Measurements from ENCODE around the gene DBN1.
"Not testable (repeated sequence)": the region's sequence is repeated elsewhere in the genome, so short reads cannot be mapped to it uniquely, and the experiment has no call there.

The DBN1 gene

GRCh38 chr5:177490992-177491391 is 17.6 kb upstream of the DBN1 start:
- no peak for DNase-seq

GRCh38 chr5:177490311-177490991 is 17.0 kb upstream of the DBN1 start:
- no peak for DNase-seq

DNA sequence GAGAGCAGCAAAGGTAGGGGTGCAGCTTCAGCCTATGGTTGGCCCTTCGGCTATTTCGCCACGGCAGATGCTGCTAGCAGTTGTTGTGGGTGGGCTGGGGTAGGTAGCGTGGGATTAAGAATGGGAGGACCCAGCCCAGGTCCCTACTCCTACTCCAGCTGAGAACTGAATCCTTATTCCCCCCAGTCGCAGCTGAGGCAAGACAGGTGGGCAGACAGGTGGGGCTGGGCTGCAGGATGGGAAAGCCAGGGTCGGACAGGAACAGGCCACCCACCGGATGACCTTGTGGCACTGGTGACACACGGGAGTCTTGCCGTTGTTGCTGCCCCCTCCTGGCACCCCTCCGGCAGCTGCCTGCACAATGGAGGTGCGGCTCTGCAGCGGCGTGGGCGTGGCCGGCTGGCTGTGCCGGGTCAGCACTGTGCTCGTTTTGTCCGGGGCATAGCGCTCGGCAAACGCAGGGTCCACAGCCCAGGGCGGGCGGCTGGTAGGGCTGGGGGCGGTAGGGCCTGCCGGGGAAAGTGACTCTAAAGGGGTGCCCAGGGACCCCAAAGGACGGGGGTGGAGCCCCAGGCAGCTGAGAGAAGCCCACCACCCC is 15.8 kb upstream of the DBN1 start:
- DNase-seq: no peak

DNA sequence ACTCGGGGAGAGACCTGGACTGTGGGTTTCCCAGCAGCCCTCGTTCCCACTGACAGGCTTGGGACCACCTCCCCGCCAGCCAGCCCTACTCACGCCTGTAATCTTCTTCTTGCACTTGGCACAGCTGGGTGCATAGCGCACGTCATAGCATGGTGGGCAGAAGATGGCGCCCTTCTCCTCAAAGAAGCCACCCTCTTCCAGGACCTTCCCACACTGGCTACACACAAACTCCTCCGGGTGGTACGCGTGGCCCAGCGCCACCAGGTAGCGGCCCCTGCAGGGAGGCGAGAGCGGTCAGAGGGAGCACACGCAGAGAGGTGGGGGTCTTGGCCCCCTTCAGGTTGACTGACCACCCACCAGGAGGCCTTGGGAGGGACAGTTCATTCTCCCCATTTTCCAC is 14.5 kb upstream of the DBN1 start:
- no peak for DNase-seq

DNA sequence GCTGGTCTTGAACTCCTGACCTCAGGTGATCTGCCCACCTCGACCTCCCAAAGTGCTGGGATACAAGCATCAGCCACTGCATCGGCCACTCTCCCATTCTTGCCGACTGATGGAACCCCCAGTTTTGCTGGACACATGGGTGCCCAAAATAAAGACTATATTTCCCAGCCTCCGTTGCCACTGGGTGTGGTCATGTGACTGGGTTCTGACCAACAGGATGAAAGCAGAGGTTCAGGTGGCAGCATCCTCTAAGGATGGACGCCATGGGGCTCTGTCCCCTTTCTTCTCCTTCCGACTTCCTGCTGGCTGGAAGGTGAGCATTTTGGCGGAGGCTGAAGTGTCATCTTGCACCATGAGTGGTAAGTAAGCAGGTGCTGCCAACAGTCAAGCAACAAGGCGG is 13.7 kb upstream of the DBN1 start:
- no peak for DNase-seq

- no peak for DNase-seq
These were observed 12.8 kb upstream of the DBN1 start for GRCh38 chr5:177486256-177486655.

GRCh38 chr5:177485753-177486152 is 12.3 kb upstream of the DBN1 start:
- DNase-seq: not testable (repeated sequence)

GRCh38 chr5:177484902-177485549 is 11.6 kb upstream of the DBN1 start:
- no peak for DNase-seq

DNA sequence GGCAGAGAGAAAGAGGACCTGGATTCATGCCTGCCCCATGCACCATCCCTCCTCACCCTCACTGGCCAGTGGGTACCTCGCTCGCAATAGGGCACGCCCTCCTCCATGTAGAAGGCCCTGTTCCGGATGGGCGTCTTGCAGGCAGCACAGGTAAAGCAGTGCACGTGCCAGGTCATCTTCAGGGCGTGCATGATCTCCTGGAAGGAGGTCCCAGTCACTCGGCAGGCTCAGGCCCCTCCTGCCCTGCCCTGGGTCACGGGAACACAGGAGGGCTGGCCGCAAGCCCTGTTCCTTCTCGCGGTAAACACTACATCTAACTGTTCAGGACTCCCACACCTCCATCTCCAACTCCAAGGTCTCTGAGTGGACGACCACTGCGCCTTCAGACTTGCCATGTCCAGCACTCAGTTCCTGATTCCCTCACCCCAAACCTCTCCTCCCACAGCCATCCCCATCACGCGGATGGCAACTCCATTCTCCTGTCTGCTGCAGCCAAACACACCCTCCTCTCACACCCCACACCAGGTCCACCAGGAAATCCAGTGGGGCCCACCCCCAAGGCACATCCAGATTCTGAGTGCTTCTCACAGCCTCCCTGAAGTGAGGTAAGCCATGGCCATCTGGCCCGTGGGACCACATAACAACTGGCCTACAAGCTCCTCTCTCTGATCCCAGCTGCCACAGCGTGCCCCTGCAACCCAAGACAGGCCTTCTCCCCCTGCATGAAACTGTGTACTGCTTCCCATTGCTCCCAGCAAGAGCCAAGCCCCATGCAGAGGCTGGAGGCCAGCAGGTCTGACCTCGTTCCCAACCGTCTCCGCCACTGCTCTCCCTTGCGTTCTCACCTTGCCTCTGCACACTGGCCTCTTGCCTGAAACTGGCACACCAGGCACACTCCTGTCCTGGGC is 10.8 kb upstream of the DBN1 start:
- no peak for DNase-seq

GRCh38 chr5:177483042-177483441 is 9.6 kb upstream of the DBN1 start:
- DNase-seq: no peak

DNA sequence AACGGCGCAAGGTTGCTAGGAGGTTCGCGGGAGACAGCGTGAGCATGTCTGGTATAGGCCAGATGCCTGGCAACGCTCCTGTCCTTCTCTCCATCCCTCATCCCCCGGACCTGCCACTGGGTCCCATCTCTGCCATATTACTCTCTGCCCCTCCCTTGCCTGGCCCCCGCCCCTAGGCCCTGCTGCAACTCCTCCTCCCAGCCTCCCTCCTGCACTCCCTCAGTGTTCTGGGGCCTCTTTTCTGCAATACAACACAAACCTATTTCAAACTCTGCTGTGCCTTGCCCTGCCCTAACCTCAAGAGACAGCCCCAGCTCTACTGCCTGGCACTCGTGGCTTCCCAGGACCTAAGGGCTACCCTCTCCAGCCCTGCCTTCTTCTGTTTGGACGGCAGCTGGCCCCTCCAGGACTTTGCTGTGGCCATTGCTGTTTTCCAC is 8.9 kb upstream of the DBN1 start:
- no peak for DNase-seq

- DNase-seq: no peak
These were observed 6.3 kb upstream of the DBN1 start for GRCh38 chr5:177479774-177480173.

DNA sequence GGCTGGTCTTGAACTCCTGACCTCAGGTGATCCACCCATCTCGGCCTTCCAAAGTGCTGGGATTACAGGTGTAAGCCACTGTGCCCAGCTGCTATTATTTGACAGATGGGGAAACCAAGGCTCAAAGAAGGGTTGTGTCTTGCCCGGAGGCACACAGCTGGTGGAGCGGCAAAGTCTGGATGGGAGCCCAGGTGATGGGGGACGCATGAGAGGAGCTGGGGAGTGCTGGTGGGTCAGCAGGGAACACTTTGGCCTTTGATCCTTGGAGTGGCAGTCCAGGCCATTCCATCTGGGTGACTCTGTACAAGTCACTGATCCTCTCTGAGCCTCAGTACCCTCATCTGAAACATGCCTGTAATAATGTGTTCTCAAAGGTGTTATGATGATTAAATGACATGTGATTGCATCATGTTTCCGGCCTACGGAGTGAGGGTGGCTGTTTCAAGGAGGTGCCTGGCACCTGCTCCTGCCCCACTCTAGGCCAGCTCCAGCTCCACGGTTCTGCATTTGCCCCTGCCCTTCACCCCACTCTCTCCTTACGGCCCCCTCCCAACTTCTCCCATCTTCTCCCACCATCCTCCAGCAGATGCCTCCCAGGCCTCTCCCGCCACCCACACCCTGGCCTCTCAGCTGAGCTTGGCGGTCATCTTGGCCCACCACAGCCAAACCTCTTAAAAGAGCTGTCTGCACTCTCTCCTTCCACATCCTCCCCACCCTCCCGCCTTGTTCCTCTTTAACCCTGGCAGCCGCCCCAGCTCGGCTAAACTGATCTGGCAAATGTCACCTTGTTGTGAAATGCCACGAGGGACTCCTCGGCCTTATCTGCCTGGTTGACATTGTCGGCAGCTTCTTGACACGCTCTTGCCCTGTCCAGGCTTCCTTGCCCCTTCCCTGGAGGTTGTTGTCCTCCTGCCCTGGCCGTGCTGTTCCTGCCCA is 5.5 kb upstream of the DBN1 start:
- peak; percentile 22 for DNase-seq

DNA sequence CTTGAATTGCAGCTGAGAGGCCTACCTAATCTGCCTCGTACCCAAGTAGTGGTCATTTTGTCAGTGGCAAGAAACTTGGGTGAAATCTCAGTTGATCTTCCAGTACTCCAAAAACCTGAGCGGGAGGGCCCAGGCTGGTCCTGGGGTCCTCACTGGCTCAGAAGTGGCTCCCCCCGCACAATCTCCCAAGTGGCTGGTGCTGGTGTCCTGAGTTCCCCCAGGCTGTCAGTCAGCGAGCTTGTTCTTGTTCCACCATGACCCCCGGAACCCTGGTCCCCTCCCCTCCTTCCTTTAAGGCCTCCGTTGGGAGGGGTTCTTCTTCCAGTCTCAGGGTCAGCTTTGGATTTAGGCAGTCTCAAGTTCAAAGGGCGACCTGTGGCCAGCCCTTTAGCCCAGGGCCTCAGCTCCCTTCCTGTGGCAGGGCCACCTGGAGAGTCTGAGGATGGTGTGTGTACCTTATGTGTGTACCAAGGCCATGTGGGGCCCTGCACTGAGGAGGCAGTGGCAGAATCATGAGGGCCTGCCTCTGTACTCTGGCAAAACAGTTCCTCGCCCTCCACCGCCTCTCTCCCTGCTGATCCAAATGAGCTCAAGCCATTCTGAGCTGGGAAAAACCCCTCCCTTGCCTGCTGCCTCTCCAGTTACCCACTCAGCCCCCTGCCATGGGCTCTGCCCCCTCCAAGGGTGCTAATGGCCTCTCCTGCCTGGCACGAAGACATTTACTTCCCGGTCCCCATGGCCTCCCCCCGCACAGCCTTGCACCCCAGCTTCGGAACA is 4.5 kb upstream of the DBN1 start:
- DNase-seq: no peak

- DNase-seq: no peak
These were observed 3.2 kb upstream of the DBN1 start for GRCh38 chr5:177476531-177477233.

DNA sequence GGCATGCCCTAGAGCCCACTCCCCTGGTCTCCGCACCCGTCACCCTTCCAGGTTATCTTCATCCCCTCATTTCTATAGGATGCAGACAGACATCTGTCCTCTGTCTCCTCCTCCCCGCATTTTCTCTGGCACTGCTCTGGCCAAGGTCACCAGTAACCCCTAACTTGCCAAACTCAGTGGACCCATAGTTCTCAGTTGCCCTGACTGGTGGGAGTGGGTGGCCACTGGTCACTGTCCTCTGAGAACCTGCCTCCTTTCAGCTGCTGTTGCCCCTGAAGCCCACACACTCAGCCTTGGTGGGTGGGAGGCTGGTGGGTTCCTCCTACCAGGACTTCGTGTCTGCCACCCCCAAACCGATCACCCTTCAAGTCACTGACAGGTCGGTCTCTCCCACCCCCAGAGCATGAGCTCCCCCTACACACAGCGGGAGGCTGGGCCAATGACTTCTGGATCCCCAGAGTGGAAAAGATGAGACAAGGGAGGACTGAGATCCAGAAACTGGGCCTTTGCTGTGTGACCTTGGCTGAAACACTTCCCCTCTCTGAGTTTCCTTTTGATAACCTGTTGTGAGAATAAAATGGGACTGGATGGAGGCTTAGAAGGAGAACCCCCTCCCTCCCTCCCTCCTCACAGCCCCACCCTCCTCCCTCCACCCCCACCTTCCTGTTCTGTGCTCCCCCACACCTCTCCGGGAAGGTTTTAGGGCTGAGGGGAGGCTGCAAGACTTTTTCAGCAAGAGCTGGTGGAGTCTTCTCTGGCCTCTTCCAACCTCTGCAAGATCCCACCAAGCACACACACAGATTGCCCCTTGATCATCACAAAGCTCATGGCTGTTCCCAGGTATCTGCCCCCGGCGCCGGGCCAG is 2.4 kb upstream of the DBN1 start:
- no peak for DNase-seq

DNA sequence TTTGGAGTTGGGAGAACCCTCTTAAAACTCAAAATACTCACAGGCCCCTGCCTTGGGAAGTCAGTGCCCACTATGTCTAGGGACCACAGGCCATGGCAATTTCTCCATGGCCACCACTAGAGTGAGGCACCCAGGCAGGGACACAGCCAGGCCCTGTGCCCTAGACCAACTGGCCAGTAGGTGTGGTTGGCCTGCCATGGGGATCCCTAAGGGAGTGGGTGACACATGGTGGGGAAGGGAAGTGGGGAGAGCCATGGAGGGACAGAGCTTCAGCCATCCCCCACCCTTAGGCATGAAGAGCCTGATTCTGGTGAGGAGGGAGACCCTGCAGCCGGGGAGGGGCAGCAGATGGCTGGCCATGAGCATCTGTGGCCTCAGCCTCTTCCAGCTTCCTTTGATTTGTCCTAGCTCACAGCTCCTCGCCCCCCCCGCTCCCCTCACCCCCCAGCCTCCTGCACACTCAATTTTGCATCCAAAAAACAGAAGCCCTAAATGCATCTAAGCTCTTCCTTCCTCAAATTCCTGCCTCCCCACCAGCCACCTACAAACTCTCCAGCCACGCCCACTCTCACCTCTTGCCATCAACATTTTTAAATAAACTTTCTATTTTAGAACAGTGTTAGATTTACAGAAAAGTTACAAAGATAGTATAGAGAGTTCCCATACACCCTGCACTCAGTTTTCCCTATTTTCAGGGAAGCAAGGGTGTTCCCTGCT is 1.6 kb upstream of the DBN1 start:
- no peak for DNase-seq

- no peak for DNase-seq
These were observed 605 bp upstream of the DBN1 start for GRCh38 chr5:177474002-177474476.

Data from activated naive CD4-positive, alpha-beta T cell treated with Interleukin-2 at 50 U/mL for 16 hours (primary cell).